HepG2 (cell line): ENCODE data around the gene HAUS1. TPM values are rescaled to one million over a fixed set of nuclear protein-coding genes. Genes with fewer than 3 reads are reported as not detected.

Experiments
- CCAR2 ChIP-seq: fragments of 200-400 bp; formaldehyde crosslinking; optimal IDR thresholded peaks from 2 replicates; pipeline ENCODE3; 2018; ENCODE audit warnings: low read depth, mild to moderate bottlenecking, low read length, moderate library complexity
- CREB1 ChIP-seq, 2 experiments: fragments of 450-650 bp in 1 of 2; IDR thresholded peaks; 2 replicates each; pipeline ENCODE4 v1.6.1; 2016 to 2017; ENCODE audit warnings: control low read depth in 1 of 2, mild to moderate bottlenecking in 1 of 2, missing compliant biosample characterization in 1 of 2, missing genetic modification characterization in 1 of 2
- HNF4A ChIP-seq: sonication (generic); formaldehyde crosslinking; IDR thresholded peaks from 2 replicates; pipeline ENCODE4 v1.4.0; 2020; ENCODE audit warnings: missing genetic modification reagents
- HNRNPUL1 ChIP-seq: fragments of 200-400 bp; formaldehyde crosslinking; IDR thresholded peaks from 2 replicates; pipeline ENCODE4 v1.6.1; 2017; ENCODE audit warnings: low read depth, mild to moderate bottlenecking, low read length, moderate library complexity
- KMT2B ChIP-seq: IDR thresholded peaks from 2 replicates; pipeline ENCODE4 v1.6.1; 2016; ENCODE audit warnings: missing genetic modification reagents, missing compliant biosample characterization
- NFE2 ChIP-seq: sonication (generic); formaldehyde crosslinking; IDR thresholded peaks from 2 replicates; pipeline ENCODE4 v1.4.0; 2020; ENCODE audit warnings: missing genetic modification reagents
- NFRKB ChIP-seq: fragments of 450-650 bp; IDR thresholded peaks from 2 replicates; pipeline ENCODE4 v1.6.1; 2017
- NR2F1 ChIP-seq, 2 experiments: fragments of 450-650 bp in 1 of 2; formaldehyde crosslinking in 1 of 2; IDR thresholded peaks; 2 replicates each; pipeline versions ENCODE4 v1.5.0 to v1.6.1; 2016 to 2020; ENCODE audit warnings: mild to moderate bottlenecking in 1 of 2, missing compliant biosample characterization in 1 of 2, missing genetic modification reagents in 1 of 2, moderate library complexity in 1 of 2
- PHF5A ChIP-seq: IDR thresholded peaks from one replicate; pipeline ENCODE4 v1.6.1; 2018; ENCODE audit warnings: low read depth, missing genetic modification reagents; ENCODE audit not compliant: unreplicated experiment
- RARG ChIP-seq: sonication (generic); formaldehyde crosslinking; IDR thresholded peaks from 2 replicates; pipeline ENCODE4 v1.4.0; 2020; ENCODE audit warnings: low read depth, mild to moderate bottlenecking, missing genetic modification reagents
- SIX1 ChIP-seq: sonication (generic); formaldehyde crosslinking; IDR thresholded peaks from 2 replicates; pipeline ENCODE4 v1.4.0; 2020; ENCODE audit warnings: missing genetic modification reagents, borderline replicate concordance
- SKI ChIP-seq: fragments of 450-650 bp; IDR thresholded peaks from one replicate; pipeline ENCODE4 v1.6.1; 2018; ENCODE audit warnings: mild to moderate bottlenecking; ENCODE audit not compliant: partially characterized antibody
- SMYD3 ChIP-seq: sonication (generic); formaldehyde crosslinking; IDR thresholded peaks from 2 replicates; pipeline ENCODE4 v1.8.1; 2023; ENCODE audit warnings: mild to moderate bottlenecking, missing genetic modification reagents
- ZC3H13 ChIP-seq: sonication (generic); formaldehyde crosslinking; IDR thresholded peaks from 2 replicates; pipeline ENCODE4 v1.8.1; 2023; ENCODE audit warnings: mild to moderate bottlenecking, missing genetic modification reagents, moderate library complexity
- ZNF564 ChIP-seq: sonication (generic); formaldehyde crosslinking; IDR thresholded peaks from 2 replicates; pipeline ENCODE4 v1.8.1; 2023; ENCODE audit warnings: mild to moderate bottlenecking, missing genetic modification reagents
- ZNF605 ChIP-seq: sonication (generic); formaldehyde crosslinking; IDR thresholded peaks from 2 replicates; pipeline ENCODE4 v1.8.0; 2022; ENCODE audit warnings: mild to moderate bottlenecking, missing genetic modification reagents
- ZNF782 ChIP-seq: sonication (generic); formaldehyde crosslinking; IDR thresholded peaks from 2 replicates; pipeline ENCODE4 v1.4.0; 2020; ENCODE audit warnings: missing genetic modification reagents, mild to moderate bottlenecking, borderline replicate concordance
- polyA plus RNA-seq, 8 experiments: library from polyadenylated mRNA; depleted of rRNA in 3 of 8; stranded (reverse) in 7 of 8; unstranded in 1 of 8; fragments of >200 nt; fragmentation: Illumina TruSeq in 4 of 8; extraction: Trizol in 4 of 8; gene quantifications; 2 replicates each; pipeline versions ENCODE4 v1.2.1 to v1.2.3, GENCODE V29; 2011 to 2016; ENCODE audit warnings: low read depth in 4 of 8, missing spikeins in 1 of 8, mixed read lengths in 1 of 8; ENCODE audit not compliant: insufficient read depth in 1 of 8
- total RNA-seq, 5 experiments: library from RNA; depleted of rRNA; stranded (reverse); fragments of >200 nt; fragmentation: Illumina TruSeq; extraction: Trizol; gene quantifications; 2 replicates each; pipeline ENCODE4 v1.2.3, GENCODE V29; 2016; ENCODE audit warnings: low read depth in 1 of 5
- TF ChIP-seq, protein P1 (sequence below): sonication (generic); formaldehyde crosslinking; IDR thresholded peaks from 2 replicates; pipeline ENCODE4 v1.4.0; 2020; ENCODE audit warnings: mild to moderate bottlenecking, missing genetic modification reagents
- TF ChIP-seq, protein P2 (sequence below): sonication (generic); formaldehyde crosslinking; IDR thresholded peaks from 2 replicates; pipeline ENCODE4 v1.4.0; 2020; ENCODE audit warnings: low read depth, mild to moderate bottlenecking, missing genetic modification reagents
- TF ChIP-seq, protein P3 (sequence below): sonication (generic); formaldehyde crosslinking; IDR thresholded peaks from 2 replicates; pipeline ENCODE4 v1.4.0; 2020; ENCODE audit warnings: missing genetic modification reagents
- TF ChIP-seq, protein P4 (sequence below): IDR thresholded peaks from 2 replicates; pipeline ENCODE4 v1.6.1; 2012; ENCODE audit warnings: low read depth, low read length, improper control_type of control experiment

Gene HAUS1
- total and polyA plus RNA-seq, 2 of the 13 experiments (the other 11 are each of a cell fraction or from before 2014, with no cell fraction given): 20.6 to 59.2 TPM

DNA sequence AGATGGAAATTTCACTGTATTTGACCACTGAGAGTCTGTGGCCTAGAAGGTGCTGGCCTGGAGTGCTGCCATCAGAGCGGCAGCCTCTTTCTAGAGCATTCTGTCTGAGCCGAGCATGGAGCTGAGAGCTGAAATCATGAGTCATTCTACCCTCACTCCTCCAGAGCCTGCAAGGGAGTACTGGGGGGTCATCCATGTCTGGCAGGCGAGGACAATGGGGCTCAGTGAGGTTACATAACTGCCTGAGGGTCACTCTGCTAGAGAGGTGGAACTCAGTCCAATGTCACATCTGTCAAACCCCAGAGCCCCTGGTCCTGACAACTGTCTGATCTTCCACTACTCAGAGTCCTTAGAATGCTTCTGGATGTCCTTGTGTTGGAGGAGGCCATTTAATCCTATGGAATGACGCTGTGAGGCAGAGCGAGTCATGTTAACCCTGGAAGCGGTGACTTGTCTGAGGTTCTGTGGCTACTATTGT is 65.3 kb downstream of the HAUS1 start (continued):
- TF ChIP-seq, protein P1, sequence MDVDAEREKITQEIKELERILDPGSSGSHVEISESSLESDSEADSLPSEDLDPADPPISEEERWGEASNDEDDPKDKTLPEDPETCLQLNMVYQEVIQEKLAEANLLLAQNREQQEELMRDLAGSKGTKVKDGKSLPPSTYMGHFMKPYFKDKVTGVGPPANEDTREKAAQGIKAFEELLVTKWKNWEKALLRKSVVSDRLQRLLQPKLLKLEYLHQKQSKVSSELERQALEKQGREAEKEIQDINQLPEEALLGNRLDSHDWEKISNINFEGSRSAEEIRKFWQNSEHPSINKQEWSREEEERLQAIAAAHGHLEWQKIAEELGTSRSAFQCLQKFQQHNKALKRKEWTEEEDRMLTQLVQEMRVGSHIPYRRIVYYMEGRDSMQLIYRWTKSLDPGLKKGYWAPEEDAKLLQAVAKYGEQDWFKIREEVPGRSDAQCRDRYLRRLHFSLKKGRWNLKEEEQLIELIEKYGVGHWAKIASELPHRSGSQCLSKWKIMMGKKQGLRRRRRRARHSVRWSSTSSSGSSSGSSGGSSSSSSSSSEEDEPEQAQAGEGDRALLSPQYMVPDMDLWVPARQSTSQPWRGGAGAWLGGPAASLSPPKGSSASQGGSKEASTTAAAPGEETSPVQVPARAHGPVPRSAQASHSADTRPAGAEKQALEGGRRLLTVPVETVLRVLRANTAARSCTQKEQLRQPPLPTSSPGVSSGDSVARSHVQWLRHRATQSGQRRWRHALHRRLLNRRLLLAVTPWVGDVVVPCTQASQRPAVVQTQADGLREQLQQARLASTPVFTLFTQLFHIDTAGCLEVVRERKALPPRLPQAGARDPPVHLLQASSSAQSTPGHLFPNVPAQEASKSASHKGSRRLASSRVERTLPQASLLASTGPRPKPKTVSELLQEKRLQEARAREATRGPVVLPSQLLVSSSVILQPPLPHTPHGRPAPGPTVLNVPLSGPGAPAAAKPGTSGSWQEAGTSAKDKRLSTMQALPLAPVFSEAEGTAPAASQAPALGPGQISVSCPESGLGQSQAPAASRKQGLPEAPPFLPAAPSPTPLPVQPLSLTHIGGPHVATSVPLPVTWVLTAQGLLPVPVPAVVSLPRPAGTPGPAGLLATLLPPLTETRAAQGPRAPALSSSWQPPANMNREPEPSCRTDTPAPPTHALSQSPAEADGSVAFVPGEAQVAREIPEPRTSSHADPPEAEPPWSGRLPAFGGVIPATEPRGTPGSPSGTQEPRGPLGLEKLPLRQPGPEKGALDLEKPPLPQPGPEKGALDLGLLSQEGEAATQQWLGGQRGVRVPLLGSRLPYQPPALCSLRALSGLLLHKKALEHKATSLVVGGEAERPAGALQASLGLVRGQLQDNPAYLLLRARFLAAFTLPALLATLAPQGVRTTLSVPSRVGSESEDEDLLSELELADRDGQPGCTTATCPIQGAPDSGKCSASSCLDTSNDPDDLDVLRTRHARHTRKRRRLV (CRISPR knock-in tag): no peak
- TF ChIP-seq ZNF782 (CRISPR knock-in tag) (no peak), NFRKB (no peak), RARG (CRISPR knock-in tag) (no peak), CCAR2 (no peak), ZNF564 (CRISPR knock-in tag) (no peak), PHF5A (CRISPR knock-in tag) (no peak), ZNF605 (CRISPR knock-in tag) (0 out of 2 replicates have a peak, but pooled peaks have one; percentile 49), SIX1 (CRISPR knock-in tag) (no peak), KMT2B (no peak), HNRNPUL1 (no peak), HNF4A (CRISPR knock-in tag) (no peak), NR2F1 (CRISPR knock-in tag; IDR thresholded peaks at IDR 0.05) (no peak), SMYD3 (CRISPR knock-in tag) (no peak), CREB1 (IDR thresholded peaks at IDR 0.05) (no peak), CREB1 (CRISPR knock-in tag; IDR thresholded peaks at IDR 0.05) (peak; percentile 33; the same call in 1 of the 2 replicates), ZC3H13 (no peak), NFE2 (CRISPR knock-in tag) (no peak), SKI (no peak)
- TF ChIP-seq, protein P2, sequence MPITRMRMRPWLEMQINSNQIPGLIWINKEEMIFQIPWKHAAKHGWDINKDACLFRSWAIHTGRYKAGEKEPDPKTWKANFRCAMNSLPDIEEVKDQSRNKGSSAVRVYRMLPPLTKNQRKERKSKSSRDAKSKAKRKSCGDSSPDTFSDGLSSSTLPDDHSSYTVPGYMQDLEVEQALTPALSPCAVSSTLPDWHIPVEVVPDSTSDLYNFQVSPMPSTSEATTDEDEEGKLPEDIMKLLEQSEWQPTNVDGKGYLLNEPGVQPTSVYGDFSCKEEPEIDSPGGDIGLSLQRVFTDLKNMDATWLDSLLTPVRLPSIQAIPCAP: no peak
- TF ChIP-seq, protein P3, sequence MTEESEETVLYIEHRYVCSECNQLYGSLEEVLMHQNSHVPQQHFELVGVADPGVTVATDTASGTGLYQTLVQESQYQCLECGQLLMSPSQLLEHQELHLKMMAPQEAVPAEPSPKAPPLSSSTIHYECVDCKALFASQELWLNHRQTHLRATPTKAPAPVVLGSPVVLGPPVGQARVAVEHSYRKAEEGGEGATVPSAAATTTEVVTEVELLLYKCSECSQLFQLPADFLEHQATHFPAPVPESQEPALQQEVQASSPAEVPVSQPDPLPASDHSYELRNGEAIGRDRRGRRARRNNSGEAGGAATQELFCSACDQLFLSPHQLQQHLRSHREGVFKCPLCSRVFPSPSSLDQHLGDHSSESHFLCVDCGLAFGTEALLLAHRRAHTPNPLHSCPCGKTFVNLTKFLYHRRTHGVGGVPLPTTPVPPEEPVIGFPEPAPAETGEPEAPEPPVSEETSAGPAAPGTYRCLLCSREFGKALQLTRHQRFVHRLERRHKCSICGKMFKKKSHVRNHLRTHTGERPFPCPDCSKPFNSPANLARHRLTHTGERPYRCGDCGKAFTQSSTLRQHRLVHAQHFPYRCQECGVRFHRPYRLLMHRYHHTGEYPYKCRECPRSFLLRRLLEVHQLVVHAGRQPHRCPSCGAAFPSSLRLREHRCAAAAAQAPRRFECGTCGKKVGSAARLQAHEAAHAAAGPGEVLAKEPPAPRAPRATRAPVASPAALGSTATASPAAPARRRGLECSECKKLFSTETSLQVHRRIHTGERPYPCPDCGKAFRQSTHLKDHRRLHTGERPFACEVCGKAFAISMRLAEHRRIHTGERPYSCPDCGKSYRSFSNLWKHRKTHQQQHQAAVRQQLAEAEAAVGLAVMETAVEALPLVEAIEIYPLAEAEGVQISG (CRISPR knock-in tag): peak; percentile 68
- TF ChIP-seq, protein P4, sequence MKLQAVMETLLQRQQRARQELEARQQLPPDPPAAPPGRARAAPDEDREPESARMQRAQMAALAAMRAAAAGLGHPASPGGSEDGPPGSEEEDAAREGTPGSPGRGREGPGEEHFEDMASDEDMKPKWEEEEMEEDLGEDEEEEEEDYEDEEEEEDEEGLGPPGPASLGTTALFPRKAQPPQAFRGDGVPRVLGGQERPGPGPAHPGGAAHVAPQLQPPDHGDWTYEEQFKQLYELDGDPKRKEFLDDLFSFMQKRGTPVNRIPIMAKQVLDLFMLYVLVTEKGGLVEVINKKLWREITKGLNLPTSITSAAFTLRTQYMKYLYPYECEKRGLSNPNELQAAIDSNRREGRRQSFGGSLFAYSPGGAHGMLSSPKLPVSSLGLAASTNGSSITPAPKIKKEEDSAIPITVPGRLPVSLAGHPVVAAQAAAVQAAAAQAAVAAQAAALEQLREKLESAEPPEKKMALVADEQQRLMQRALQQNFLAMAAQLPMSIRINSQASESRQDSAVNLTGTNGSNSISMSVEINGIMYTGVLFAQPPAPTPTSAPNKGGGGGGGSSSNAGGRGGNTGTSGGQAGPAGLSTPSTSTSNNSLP: no peak
